Measurements from ENCODE around the gene SELENBP1. TPM values are rescaled to one million over a fixed set of nuclear protein-coding genes. Genes with fewer than 3 reads are reported as not detected.

The SELENBP1 gene
- total RNA-seq, 4 donors from 2014 or later = 32.6 to 100 (median 54.7) TPM

GRCh38 chr1:151362308-151363155 lies 10.0 kb downstream of the SELENBP1 start:
- TF ChIP-seq CTCF (IDR thresholded peaks at IDR 0.05; ENCODE audit: low read depth) = no peak

GRCh38 chr1:151361883-151362282 lies 10.6 kb downstream of the SELENBP1 start:
- TF ChIP-seq CTCF (IDR thresholded peaks at IDR 0.05; ENCODE audit: low read depth) = no peak

GRCh38 chr1:151356696-151357095 lies 15.8 kb downstream of the SELENBP1 start:
- TF ChIP-seq CTCF (IDR thresholded peaks at IDR 0.05; ENCODE audit: low read depth) = no peak

- TF ChIP-seq CTCF (IDR thresholded peaks at IDR 0.05; ENCODE audit: low read depth) = no peak
Measured at GRCh38 chr1:151352021-151352718, 20.3 kb downstream of the SELENBP1 start.

- no peak for TF ChIP-seq CTCF (IDR thresholded peaks at IDR 0.05; ENCODE audit: low read depth)
Measured at GRCh38 chr1:151347523-151348246, 24.8 kb downstream of the SELENBP1 start.

- TF ChIP-seq CTCF (IDR thresholded peaks at IDR 0.05; ENCODE audit: low read depth) = no peak
Measured at GRCh38 chr1:151346769-151347522, 25.6 kb downstream of the SELENBP1 start, which contains the start of gene RFX5. TSS of gene RFX5 (minus strand) at chr1:151347252. CDS start at chr1:151346320, 932 bp downstream.
